Measurements from ENCODE around the gene SPAG17.
A peak's percentile ranks its signal among the peaks of the same experiment; 100 is the strongest.
"Not testable (repeated sequence)": the region's sequence is repeated elsewhere in the genome, so short reads cannot be mapped to it uniquely, and the experiment has no call there.

Gene SPAG17

GRCh38 chr1:117932576-117932975, 252.5 kb downstream of the SPAG17 start:
- TF ChIP-seq CTCF (conservative IDR thresholded peaks at IDR 0.05): no peak
- no peak overlapping the region for H3K27ac ChIP-seq

DNA sequence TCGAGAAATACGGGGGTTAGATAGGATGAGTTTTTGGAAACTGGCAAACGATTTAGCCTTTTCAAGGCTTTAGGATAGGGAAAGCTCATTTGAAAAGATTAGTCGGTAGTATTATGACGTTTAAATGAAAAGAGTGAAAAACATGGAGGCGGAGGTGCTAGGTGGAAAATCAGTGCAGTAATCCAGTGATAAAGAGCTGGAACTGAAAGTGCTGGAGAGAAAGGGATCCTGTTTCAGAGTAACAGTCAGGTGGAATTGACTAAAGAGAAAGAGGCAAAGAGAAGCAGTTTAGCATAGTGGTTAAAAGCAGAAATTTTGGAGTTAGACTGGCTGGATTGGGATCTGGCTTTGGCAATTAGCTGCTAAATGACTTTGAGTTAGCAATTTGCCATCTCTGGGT, 254.5 kb downstream of the SPAG17 start:
- H3K27ac ChIP-seq: peak overlapping the region; percentile 75
- TF ChIP-seq CTCF (conservative IDR thresholded peaks at IDR 0.05): no peak

DNA sequence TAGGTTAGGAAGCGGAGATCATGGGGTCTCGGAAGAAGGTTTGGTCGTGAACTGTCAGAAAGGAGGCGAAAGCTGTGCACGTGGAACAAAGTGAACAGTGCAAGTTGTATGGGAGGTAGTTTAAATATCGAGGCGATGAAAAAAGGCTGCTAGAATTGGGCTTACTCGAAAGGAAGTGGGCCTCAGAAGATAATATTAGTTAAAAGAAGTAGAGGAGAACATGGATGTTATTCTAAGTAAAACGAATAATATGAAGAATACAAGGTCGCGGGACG, 254.9 kb downstream of the SPAG17 start:
- peak overlapping the region; percentile 75 for H3K27ac ChIP-seq
- no peak for TF ChIP-seq CTCF (conservative IDR thresholded peaks at IDR 0.05)

DNA sequence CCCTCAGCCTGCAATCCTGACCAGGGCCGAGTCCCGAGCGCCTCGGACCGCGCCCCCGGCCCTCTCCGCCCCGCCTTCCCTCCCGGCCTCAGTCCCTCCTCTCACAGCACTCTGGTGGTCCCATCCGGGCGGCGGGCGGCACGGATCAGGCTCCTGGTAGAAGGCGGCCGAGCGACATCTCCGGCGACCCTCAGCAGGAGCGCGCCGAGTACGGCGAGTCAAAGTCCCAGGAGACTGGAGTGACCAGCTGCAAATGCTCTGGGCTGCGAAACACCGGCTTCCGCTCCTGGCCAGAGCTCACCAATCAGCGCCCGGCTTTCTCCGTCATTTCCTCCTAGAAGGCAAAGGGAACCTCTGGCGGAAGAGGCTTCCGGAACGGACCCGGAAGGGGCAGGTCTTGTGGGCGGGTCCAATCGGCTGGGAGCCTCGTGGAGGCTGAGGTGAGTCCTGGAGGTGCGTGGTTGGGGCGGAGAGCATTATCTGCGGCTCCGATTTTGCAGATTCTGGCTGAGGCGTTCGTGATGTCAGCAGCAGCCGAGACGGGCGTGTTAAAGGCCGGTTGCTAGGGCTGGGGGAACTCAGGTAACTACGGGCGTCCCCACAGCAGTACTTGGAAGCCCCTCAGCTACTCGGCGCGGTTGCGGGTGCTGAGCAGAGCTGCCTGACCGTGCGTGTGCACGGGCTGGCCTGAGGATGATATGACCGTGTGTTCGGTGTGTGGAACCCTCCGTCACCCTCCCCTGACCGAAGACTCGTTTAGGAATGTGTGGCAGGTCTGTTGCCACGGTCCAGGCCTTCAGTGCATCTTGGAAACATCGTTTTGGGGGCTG, 255.5 kb downstream of the SPAG17 start, which contains the start of the genes GDAP2 and WDR3:
Gene GDAP2 (minus strand): TSS at position 279 of the 830 bp plus-strand sequence. CDS start 9,264 bp downstream, outside the sequence.
Gene WDR3 (plus strand): TSS at position 397 of the 830 bp plus-strand sequence. CDS start 3,581 bp downstream, outside the sequence.
- peak within 1 kb of the TSS; percentile 75 for H3K27ac ChIP-seq
- TF ChIP-seq CTCF (conservative IDR thresholded peaks at IDR 0.05): no peak

GRCh38 chr1:117928881-117929342, 256.1 kb downstream of the SPAG17 start:
- H3K27ac ChIP-seq: peak overlapping the region; percentile 75
- peak; percentile 18; the same call in 1 of the 2 replicates for TF ChIP-seq CTCF (conservative IDR thresholded peaks at IDR 0.05)

GRCh38 chr1:117925981-117926380, 259.0 kb downstream of the SPAG17 start:
- no peak overlapping the region for H3K27ac ChIP-seq
- TF ChIP-seq CTCF (conservative IDR thresholded peaks at IDR 0.05): no peak

DNA sequence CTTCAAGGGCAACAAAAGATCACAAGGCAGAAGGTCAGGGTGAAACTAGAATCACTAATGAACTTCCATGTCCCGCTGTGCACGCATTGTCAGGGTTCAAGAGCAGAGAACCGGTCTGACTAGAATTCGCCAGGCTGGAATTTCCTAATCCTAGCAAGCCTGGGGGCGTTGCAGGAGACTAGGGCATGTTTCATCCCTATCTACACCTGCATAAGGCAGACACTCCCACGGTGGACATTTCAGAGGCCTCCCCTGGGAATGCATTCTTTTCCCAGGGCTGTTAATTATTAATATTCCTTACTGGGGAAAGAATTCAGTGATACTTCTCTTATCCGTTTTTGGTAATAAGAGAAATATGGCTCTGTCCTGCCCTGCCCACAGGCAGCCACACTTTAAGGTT, 262.3 kb downstream of the SPAG17 start:
- not testable (repeated sequence) for H3K27ac ChIP-seq

- no peak for TF ChIP-seq CTCF (conservative IDR thresholded peaks at IDR 0.05)
- H3K27ac ChIP-seq: no peak overlapping the region
Observed at GRCh38 chr1:117921991-117922390, 263.0 kb downstream of the SPAG17 start.

All from VCaP (cell line).